ENCODE data around the gene ST3GAL5.

The ST3GAL5 gene

DNA sequence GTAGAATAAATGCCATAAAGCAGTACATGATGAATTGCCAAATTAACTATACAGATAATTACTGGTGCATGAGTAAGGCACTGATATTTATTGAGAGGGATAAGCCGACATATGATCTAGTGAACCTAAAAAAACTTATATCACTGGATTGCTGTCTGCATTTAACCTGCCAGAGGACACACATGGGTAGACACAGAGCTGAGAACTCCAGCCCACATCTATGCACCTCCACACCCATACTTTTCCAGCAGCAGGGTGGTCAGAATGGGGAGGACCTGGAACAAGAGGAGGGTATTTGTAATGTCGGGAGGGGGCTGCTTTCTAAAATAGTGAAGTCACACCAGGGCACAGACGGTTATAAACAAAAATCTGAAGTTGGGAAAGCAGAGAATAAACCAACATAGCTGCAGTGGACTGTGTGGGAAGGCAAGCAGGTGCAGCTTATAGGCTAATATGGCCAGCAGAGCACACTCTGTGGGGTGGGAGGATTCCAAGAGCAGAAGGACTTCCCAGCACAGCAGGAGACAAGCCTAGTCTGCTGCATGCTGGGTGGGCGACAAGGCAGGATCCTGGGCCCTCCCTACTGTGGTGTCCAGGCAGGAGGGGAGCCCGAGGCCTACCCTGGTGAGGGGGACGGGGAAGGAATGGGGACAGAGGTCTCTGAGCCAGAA, 17.2 kb downstream of the ST3GAL5 start:
- no peak for DNase-seq (ENCODE audit: low read depth)
- TF ChIP-seq, protein P1, sequence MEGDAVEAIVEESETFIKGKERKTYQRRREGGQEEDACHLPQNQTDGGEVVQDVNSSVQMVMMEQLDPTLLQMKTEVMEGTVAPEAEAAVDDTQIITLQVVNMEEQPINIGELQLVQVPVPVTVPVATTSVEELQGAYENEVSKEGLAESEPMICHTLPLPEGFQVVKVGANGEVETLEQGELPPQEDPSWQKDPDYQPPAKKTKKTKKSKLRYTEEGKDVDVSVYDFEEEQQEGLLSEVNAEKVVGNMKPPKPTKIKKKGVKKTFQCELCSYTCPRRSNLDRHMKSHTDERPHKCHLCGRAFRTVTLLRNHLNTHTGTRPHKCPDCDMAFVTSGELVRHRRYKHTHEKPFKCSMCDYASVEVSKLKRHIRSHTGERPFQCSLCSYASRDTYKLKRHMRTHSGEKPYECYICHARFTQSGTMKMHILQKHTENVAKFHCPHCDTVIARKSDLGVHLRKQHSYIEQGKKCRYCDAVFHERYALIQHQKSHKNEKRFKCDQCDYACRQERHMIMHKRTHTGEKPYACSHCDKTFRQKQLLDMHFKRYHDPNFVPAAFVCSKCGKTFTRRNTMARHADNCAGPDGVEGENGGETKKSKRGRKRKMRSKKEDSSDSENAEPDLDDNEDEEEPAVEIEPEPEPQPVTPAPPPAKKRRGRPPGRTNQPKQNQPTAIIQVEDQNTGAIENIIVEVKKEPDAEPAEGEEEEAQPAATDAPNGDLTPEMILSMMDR (conservative IDR thresholded peaks at IDR 0.05; ENCODE audit: low read depth, low read length) = no peak
- H3K4me3 ChIP-seq (ENCODE audit: low read length) = no peak overlapping the region

DNA sequence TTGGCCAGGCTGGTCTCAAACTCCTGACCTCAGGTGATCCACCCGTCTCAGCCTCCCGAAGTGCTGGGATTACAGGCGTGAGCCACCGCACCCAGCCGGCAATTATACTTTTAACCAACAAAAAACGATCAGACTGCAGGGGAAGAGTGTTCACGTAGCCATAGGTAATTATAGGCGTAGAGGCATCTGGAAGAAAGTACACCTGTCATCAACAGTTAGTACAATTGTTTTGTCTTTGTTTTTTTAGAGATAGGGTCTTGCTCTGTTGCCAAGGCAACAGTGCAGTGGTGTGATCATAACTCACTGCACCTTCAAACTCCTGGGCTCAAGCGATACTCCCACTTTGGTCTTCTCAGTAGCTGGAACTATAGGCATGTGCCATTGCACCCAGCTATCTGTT, 20.0 kb downstream of the ST3GAL5 start:
- H3K4me3 ChIP-seq (ENCODE audit: low read length) = no peak overlapping the region
- TF ChIP-seq, protein P1 (conservative IDR thresholded peaks at IDR 0.05; ENCODE audit: low read depth, low read length) = no peak
- DNase-seq (ENCODE audit: low read depth) = no peak

DNA sequence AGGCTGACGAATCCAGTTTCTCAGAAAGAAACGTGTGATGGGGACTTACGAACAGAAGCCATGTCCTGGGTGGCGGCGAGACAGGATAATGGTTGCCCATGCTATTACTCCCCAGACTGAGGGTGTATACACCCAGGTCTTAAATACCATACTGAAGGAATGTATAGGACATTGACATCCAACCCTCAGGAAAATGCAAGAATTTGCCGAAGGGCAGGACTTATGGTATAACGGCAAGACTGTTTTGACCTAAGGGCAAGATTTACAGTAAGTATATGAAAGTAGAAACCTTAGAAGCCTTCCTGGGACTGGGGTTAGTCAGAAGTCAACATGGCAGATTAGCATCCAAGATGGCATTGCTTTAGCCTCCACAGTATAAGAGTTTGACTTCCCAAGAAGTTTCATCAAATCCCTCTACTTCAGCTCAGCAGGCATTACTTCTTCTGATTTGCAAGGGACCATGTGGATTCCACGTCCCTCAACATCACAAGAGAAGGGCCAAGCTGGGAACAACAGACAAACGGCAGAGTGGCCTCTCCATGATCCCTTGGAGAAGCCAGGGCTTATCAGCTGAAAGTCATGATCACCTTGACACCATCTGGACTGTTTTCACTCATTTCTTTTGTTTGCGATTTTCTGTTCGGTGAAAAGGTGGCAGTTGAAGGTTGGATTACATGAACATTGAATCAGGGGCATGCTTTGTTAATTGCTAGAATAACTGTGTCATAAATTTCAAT, 21.1 kb downstream of the ST3GAL5 start:
- no peak overlapping the region for H3K4me3 ChIP-seq (ENCODE audit: low read length)
- DNase-seq (ENCODE audit: low read depth) = no peak
- TF ChIP-seq, protein P1 (conservative IDR thresholded peaks at IDR 0.05; ENCODE audit: low read depth, low read length) = no peak

GRCh38 chr2:85867121-85867520, 21.7 kb downstream of the ST3GAL5 start:
- TF ChIP-seq, protein P1 (conservative IDR thresholded peaks at IDR 0.05; ENCODE audit: low read depth, low read length) = no peak
- no peak for DNase-seq (ENCODE audit: low read depth)
- no peak overlapping the region for H3K4me3 ChIP-seq (ENCODE audit: low read length)

- TF ChIP-seq, protein P1 (conservative IDR thresholded peaks at IDR 0.05; ENCODE audit: low read depth, low read length) = no peak
- no peak for DNase-seq (ENCODE audit: low read depth)
- no peak overlapping the region for H3K4me3 ChIP-seq (ENCODE audit: low read length)
These were observed 22.6 kb downstream of the ST3GAL5 start for GRCh38 chr2:85866165-85866659.

- no peak overlapping the region for H3K4me3 ChIP-seq (ENCODE audit: low read length)
- no peak for DNase-seq (ENCODE audit: low read depth)
- TF ChIP-seq, protein P1 (conservative IDR thresholded peaks at IDR 0.05; ENCODE audit: low read depth, low read length) = no peak
These were observed 23.1 kb downstream of the ST3GAL5 start for GRCh38 chr2:85865539-85866164.
